PC-9 (cell line): ENCODE data around the gene ZNF14. TPM values are rescaled to one million over a fixed set of nuclear protein-coding genes. Genes with fewer than 3 reads are reported as not detected.

Experiments used
- BruUV-seq: library from RNA; stranded (reverse); fragments of 400-500 nt; replicated peaks from 2 replicates; lab custom pipeline; 2021; lab: Mats Ljungman, UMichigan
- CTCF ChIA-PET: fragments of 300-600 bp; sonication (Branson Sonifier 250); formaldehyde crosslinking; loops from one replicate; lab custom pipeline; 2022; ENCODE audit warnings: antibody characterized with exemption; lab: Charles Lee
- POLR2A ChIA-PET: fragments of 300-600 bp; sonication (Branson Sonifier 250); formaldehyde crosslinking; loops from one replicate; lab custom pipeline; 2022; ENCODE audit warnings: antibody characterized with exemption; ENCODE audit not compliant: unreplicated experiment; lab: Charles Lee
- DNase-seq, 2 experiments: peaks; one replicate each; pipeline versions ENCODE4 v3.0.0 to v3.0.0-alpha.2; 2015 to 2022; ENCODE audit warnings: mixed read lengths in 1 of 2
- H2AFZ ChIP-seq: fragments of 200-600 bp; sonication (generic); 2 replicates; pipeline ENCODE4 v1.8.1; 2017; ENCODE audit warnings: antibody characterized with exemption
- H3F3A ChIP-seq: fragments of 200-600 bp; sonication (generic); 2 replicates; pipeline ENCODE4 v1.8.1; 2017; ENCODE audit warnings: antibody characterized with exemption, mild to moderate bottlenecking, low read depth; ENCODE audit not compliant: insufficient read depth
- H3K27ac ChIP-seq: fragments of 200-600 bp; sonication (generic); 2 replicates; pipeline ENCODE4 v1.6.1; 2016; ENCODE audit warnings: mixed run types
- H3K27me3 ChIP-seq: fragments of 200-600 bp; sonication (generic); 2 replicates; pipeline ENCODE4 v1.6.1; 2016; ENCODE audit warnings: low read depth, mixed run types; ENCODE audit not compliant: insufficient read depth
- H3K36me3 ChIP-seq: fragments of 200-600 bp; sonication (generic); 2 replicates; pipeline ENCODE4 v1.6.1; 2016; ENCODE audit warnings: low read depth, mixed run types
- H3K4me1 ChIP-seq: fragments of 200-600 bp; sonication (generic); replicated peaks from 2 replicates; pipeline ENCODE4 v1.6.1; 2016; ENCODE audit warnings: mixed run types; ENCODE audit not compliant: insufficient read depth
- H3K4me2 ChIP-seq: fragments of 200-600 bp; sonication (generic); 2 replicates; pipeline ENCODE4 v1.6.1; 2017; ENCODE audit warnings: mixed run types
- H3K4me3 ChIP-seq: fragments of 200-600 bp; sonication (generic); 2 replicates; pipeline ENCODE4 v1.6.1; 2016; ENCODE audit warnings: mixed run types
- H3K79me2 ChIP-seq: fragments of 200-600 bp; sonication (generic); 2 replicates; pipeline ENCODE4 v1.6.1; 2017; ENCODE audit warnings: low read depth, mixed run types
- H3K9me2 ChIP-seq: fragments of 200-600 bp; sonication (generic); 2 replicates; pipeline ENCODE4 v1.8.1; 2017; ENCODE audit warnings: mild to moderate bottlenecking; ENCODE audit not compliant: insufficient read depth
- H3K9me3 ChIP-seq: fragments of 200-600 bp; sonication (generic); 2 replicates; pipeline ENCODE4 v1.8.1; 2016; ENCODE audit warnings: low read depth; ENCODE audit not compliant: insufficient read depth
- H4K20me1 ChIP-seq: fragments of 200-600 bp; sonication (generic); 2 replicates; pipeline ENCODE4 v1.8.1; 2017; ENCODE audit not compliant: insufficient read depth
- CTCF ChIP-seq: fragments of 200-600 bp; sonication (generic); conservative IDR thresholded peaks from 2 replicates; pipeline ENCODE4 v1.6.1; 2017; ENCODE audit warnings: mixed run types, antibody characterized with exemption, mild to moderate bottlenecking, moderate library complexity
- EZH2 ChIP-seq: fragments of 200-600 bp; sonication (generic); IDR thresholded peaks from 2 replicates; pipeline ENCODE4 v1.8.0; 2017; ENCODE audit warnings: antibody characterized with exemption, low read depth
- intact Hi-C: fragments of 100-400 bp; cut with micrococcal nuclease; formaldehyde crosslinking; loops from one replicate; pipeline ENCODE4 v1.10.0; 2022; ENCODE audit not compliant: unreplicated experiment
- total RNA-seq: library from RNA; stranded (reverse); gene quantifications from 2 replicates; pipeline ENCODE4 v1.2.3, GENCODE V29; 2021

ZNF14 gene
- total RNA-seq, 1 experiment from 2014 or later = 2.8 TPM

DNA sequence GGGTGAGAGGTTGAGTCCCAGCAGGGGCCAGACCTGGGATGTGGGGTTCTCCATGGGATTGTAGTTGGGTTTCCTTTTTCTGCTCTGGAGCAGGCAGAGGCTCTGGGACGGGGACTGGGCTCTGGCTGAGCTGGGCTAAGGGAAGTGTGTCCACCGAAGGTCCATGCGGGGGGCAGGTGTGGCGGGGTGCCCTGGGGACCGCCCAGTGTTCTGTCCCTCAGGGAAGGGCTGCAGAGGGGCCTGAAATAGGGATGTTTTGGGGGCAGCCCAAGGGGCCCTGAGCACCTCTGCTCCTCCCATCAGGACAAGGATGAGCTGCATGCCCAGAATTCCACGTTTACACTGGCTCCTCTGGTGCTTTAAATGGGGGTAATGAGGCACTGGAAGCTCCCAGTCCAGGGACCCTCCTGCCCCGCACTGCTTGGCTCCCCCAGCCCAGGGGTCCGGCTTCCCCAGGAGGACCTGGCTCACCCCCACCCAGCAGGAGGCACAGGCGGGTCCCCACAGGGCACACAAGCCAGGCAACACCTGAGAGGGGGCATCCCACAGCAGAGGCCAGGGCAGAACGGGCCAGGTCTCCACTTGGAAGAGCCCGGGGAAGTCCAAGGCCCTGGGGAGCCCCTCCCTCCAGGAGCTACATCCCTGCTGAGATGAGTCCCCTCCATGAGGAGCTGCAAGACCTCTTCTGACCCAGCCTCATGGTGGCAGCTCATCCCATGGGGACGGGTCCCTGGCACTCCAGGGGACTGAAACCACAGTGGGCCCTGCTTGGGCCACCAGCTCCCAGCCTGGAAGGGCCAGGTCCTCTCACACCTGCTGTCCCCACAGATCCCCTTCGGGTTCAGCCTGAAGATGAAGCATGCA is 14.7 kb upstream of the ZNF14 start:
- Histone ChIP-seq H3K4me3 (no peak overlapping the region), H3K27me3 (peaks cover 50% of the 10 kb centered on the region), H4K20me1 (no peaks in the 10 kb centered on the region), H3K9me3 (no peaks in the 10 kb centered on the region), H3F3A (no peaks in the 10 kb centered on the region), H3K4me1 (no peaks in the 10 kb centered on the region), H3K27ac (no peak overlapping the region), H3K4me2 (no peak overlapping the region), H3K79me2 (no peaks in the 10 kb centered on the region), H3K9me2 (no peaks in the 10 kb centered on the region), H3K36me3 (no peaks in the 10 kb centered on the region), H2AFZ (no peak overlapping the region)
- intact Hi-C loops = no loop called here
- POLR2A ChIA-PET = no interaction called here
- no TSS peak for BruUV-seq
- CTCF ChIA-PET = no interaction called here
- TF ChIP-seq CTCF = no peak
- TF ChIP-seq EZH2 = no peak
- no peak for DNase-seq

DNA sequence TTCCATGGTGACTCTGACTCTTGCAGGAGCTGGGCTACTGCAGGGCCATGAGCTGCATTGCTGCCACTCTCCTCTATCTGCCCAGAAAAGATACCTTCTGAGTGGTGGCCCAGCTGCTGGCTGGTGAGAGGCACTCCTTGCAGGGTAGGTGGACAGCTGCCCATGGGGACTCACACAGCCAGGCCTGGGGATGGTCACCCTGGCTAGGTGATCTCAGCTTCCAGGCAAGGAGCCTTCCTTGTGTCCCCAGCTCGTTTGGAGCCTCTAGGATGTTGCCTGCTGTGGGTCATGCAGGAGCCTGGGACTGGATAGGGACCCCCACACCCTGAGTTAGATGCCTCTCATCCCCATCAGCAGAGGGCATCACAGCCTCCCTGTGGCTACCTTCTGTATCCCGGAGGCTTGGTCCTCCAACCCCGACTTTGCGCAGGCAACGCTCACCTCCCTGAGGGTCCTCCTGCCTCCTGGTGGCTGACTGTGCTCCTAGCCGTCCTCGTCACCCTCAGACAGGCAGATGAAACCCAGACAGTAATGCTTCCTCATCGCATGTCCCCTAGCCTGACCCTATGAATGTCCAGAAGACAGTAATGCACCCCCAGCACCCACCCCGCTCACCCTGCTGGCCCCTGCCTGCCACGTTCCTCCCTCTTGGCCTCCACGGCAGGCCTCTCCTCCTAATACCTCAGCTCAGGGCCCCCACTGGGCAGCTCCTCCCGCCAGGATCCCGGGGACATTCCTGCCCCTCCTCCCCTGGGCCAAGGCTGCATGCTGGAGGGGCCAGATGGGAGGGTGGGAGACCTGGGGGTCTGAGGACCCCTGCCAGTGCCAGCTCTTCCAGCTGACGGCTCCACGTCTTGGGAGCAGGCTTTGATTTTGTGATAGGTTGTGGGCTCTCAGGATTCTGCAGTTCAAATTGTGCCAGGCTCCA is 13.6 kb upstream of the ZNF14 start:
- Histone ChIP-seq H3F3A (no peaks in the 10 kb centered on the region), H3K9me3 (no peaks in the 10 kb centered on the region), H4K20me1 (no peaks in the 10 kb centered on the region), H3K36me3 (no peaks in the 10 kb centered on the region), H2AFZ (no peak overlapping the region), H3K4me2 (no peak overlapping the region), H3K79me2 (no peaks in the 10 kb centered on the region), H3K27me3 (peaks cover 50% of the 10 kb centered on the region), H3K4me3 (no peak overlapping the region), H3K27ac (no peak overlapping the region), H3K4me1 (no peaks in the 10 kb centered on the region), H3K9me2 (no peaks in the 10 kb centered on the region)
- ChIA-PET CTCF (no interaction called here), POLR2A (no interaction called here)
- no peak for DNase-seq
- BruUV-seq = no TSS peak
- TF ChIP-seq CTCF (no peak), EZH2 (no peak)
- intact Hi-C loops = no loop called here

DNA sequence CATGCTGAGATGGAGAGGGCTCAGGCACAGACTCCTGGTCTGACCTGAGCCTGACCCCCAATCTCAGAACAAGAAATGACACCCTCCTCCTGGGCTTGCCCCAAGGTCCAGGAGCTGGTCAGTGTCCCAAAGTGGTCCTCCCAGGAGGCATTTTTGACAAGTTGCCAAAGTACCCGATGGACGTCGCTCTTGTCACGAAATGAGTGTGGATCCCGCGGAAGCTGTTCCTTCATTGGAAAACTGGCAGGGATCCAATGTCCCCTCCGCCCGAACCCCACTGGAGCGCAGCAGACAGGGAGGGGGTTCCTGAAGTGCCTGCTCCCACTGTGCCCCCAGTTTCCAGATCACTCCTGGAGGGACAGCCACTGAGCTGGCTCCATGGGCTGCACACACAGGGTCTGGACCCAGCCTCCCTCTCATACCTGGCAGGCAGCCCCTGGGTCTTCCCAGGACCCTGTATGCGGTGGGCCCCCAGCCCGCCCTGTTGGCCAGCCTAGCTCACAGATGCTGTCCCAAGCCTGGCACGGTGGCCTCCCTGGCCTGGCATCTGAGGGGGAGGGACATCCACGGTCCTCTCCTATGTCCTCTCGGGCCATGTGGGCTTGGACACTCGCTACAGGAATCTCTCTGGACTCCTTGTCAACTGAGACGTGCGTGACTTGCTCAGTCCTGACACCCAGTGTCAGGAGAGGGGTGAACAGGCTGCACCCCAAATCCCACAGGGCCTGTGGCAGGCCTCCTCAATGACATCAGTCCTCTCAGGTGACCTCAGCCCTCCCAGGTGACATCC is 12.8 kb upstream of the ZNF14 start:
- Histone ChIP-seq H3K36me3 (no peaks in the 10 kb centered on the region), H4K20me1 (no peaks in the 10 kb centered on the region), H3K4me1 (no peaks in the 10 kb centered on the region), H3K79me2 (no peaks in the 10 kb centered on the region), H2AFZ (no peak overlapping the region), H3K27me3 (peaks cover 50% of the 10 kb centered on the region), H3K27ac (no peak overlapping the region), H3K4me3 (no peak overlapping the region), H3K9me3 (no peaks in the 10 kb centered on the region), H3K4me2 (no peak overlapping the region), H3K9me2 (no peaks in the 10 kb centered on the region), H3F3A (no peaks in the 10 kb centered on the region)
- DNase-seq = no peak
- POLR2A ChIA-PET = no interaction called here
- no TSS peak for BruUV-seq
- no peak for TF ChIP-seq EZH2
- no peak for TF ChIP-seq CTCF
- intact Hi-C loops = no loop called here
- CTCF ChIA-PET = no interaction called here
